Omental fat pad (tissue), 4 donors: Measurements from ENCODE around the gene LMBR1. TPM values are rescaled to one million over a fixed set of nuclear protein-coding genes. Genes with fewer than 3 reads are reported as not detected.

Experiments
- ATAC-seq: fragments of 150-250 bp; one replicate; pipeline ENCODE4 v1.9.1; 2016; ENCODE audit warnings: mild to moderate bottlenecking, moderate library complexity; ENCODE audit not compliant: low FRiP score
- DNase-seq: peaks from one replicate; pipeline ENCODE4 v3.0.0-alpha.2; 2019; ENCODE audit warnings: low spot score
- CTCF ChIP-seq, 3 donors: fragments of 450-650 bp; IDR thresholded peaks; one replicate each; pipeline ENCODE4 v1.5.1; 2016 to 2017; ENCODE audit warnings: antibody characterized with exemption in 3 of 3, mild to moderate bottlenecking in 3 of 3, moderate library complexity in 2 of 3
- total RNA-seq, 4 donors: library from RNA; depleted of rRNA; stranded (reverse); fragments of >200 nt; gene quantifications; one replicate each; pipeline ENCODE4 v1.1.0, GENCODE V29; 2016

The LMBR1 gene
- total RNA-seq, 4 donors from 2014 or later, result 50.1 to 93.5 (median 59.8) TPM

GRCh38 chr7:156896388-156897022 is 3.5 kb upstream of the LMBR1 start:
- DNase-seq, result no peak
- no peak for TF ChIP-seq CTCF (IDR thresholded peaks at IDR 0.05)
- no peak for ATAC-seq

DNA sequence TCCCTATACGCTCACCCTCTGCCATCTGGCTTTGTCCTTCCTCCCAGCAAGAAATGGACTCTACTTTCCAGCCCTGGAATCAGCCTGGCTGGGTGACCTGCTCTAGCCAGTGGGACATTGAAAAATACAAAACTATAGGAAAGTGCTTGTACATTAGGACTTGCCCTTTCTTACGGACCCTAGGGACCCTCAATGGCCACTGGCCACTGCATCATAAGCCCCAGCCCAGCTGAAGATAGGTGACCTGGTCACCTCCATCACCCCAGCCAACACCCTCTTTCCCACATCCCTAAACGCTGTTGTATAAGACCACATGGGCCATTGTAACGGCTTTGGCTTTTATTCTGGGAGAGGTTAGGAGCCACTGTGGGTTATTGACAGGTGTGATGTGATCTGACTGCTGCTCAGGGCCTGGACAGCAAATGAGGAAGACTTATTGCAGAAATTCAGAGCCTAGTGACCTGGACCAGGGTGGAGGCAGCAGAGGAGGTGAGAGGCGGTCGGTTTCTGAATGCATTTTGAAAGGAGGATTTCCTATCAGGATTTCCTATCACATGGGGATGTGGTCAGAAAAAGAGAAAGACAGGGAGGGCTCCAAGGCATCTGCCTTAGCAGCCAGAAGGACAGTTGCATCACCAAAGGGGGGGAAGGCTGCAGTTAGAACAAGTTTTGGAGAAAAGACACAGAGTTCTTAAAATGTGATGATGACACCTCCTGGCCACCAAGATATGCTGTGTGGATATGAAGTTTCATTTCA is 2.2 kb upstream of the LMBR1 start:
- DNase-seq (no peak), ATAC-seq (no peak)
- TF ChIP-seq CTCF (IDR thresholded peaks at IDR 0.05), result no peak

- ATAC-seq (peak; percentile 17), DNase-seq (no peak)
- no peak for TF ChIP-seq CTCF (IDR thresholded peaks at IDR 0.05)
Measured at GRCh38 chr7:156892081-156892800, 742 bp downstream of the LMBR1 start.

GRCh38 chr7:156889746-156890145 is 3.2 kb downstream of the LMBR1 start:
- no peak for TF ChIP-seq CTCF (IDR thresholded peaks at IDR 0.05)
- DNase-seq (no peak), ATAC-seq (no peak)

DNA sequence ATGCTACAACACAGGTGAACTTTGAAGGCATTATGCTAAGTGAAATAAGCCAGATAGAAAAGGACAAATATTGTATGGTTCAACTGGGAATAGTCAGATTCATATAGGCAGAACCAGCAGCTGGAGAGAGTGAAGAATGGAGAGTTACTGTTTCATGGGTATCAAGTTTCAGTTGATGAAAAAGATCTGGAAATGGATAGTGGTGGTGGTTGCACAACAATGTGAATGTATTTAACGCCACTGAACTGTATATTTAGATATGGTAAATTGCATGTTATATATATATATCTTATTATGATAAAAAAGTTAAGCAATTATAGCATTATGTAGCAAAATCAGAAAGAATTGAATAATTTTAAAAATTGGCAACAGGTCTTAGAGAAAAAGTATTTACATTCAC is 3.9 kb downstream of the LMBR1 start:
- TF ChIP-seq CTCF (IDR thresholded peaks at IDR 0.05), result no peak
- ATAC-seq (no peak), DNase-seq (no peak)

GRCh38 chr7:156886020-156886795 is 6.8 kb downstream of the LMBR1 start:
- ATAC-seq (no peak), DNase-seq (no peak)
- TF ChIP-seq CTCF (IDR thresholded peaks at IDR 0.05), result no peak
